H1 (cell line): Measurements from ENCODE around the gene EIF4E2.

Experiments
- CTCF ChIP-seq, 3 experiments: IDR thresholded peaks; 1 replicate in 2 of 3; 2 replicates in 1 of 3; pipeline versions ENCODE4 v1.5.1 to v1.6.1; 2011; ENCODE audit warnings: low read length in 3 of 3, mild to moderate bottlenecking in 3 of 3, inconsistent platforms in 2 of 3, low read depth in 1 of 3, moderate library complexity in 1 of 3; ENCODE audit not compliant: insufficient read depth in 1 of 3; ENCODE audit errors: control extremely low read depth in 1 of 3
- EZH2 ChIP-seq: fragments of 200-600 bp; sonication (generic); IDR thresholded peaks from 2 replicates; pipeline ENCODE4 v1.7.1; 2012; ENCODE audit warnings: low read depth, mild to moderate bottlenecking, moderate library complexity, low read length, inconsistent platforms; ENCODE audit not compliant: severe bottlenecking
- JUN ChIP-seq: IDR thresholded peaks from 2 replicates; pipeline ENCODE4 v1.6.1; 2011; ENCODE audit warnings: low read depth, mild to moderate bottlenecking, improper control_type of control experiment, low read length
- POLR2A ChIP-seq, 2 experiments: IDR thresholded peaks; 1 replicate in 1 of 2; 2 replicates in 1 of 2; pipeline ENCODE4 v1.6.1; 2011; ENCODE audit warnings: low read depth in 2 of 2, low read length in 2 of 2, mild to moderate bottlenecking in 2 of 2; ENCODE audit errors: control extremely low read depth in 1 of 2
- RNF2 ChIP-seq: fragments of 200-900, 300-1000 bp; sonication (generic); IDR thresholded peaks from 2 replicates; pipeline ENCODE4 v1.7.1; 2016; ENCODE audit warnings: borderline replicate concordance, low read depth, mild to moderate bottlenecking, antibody characterized with exemption, low read length; ENCODE audit not compliant: poor library complexity, severe bottlenecking; ENCODE audit errors: missing control alignments
- SP1 ChIP-seq: IDR thresholded peaks from 2 replicates; pipeline ENCODE4 v1.6.1; 2011; ENCODE audit warnings: low read depth, low read length
- TAF1 ChIP-seq: IDR thresholded peaks from 2 replicates; pipeline ENCODE4 v1.6.1; 2011; ENCODE audit warnings: mild to moderate bottlenecking, low read depth, low read length
- TBP ChIP-seq: IDR thresholded peaks from 2 replicates; pipeline ENCODE4 v1.6.1; 2011; ENCODE audit warnings: low read depth, low read length, improper control_type of control experiment
- TF ChIP-seq, protein P1 (sequence below): IDR thresholded peaks from 2 replicates; pipeline ENCODE4 v1.6.1; 2011; ENCODE audit warnings: low read length, improper control_type of control experiment

- no peak for TF ChIP-seq RNF2
- TF ChIP-seq SP1, result no peak
- TF ChIP-seq TAF1, result no peak
- TF ChIP-seq, protein P1, sequence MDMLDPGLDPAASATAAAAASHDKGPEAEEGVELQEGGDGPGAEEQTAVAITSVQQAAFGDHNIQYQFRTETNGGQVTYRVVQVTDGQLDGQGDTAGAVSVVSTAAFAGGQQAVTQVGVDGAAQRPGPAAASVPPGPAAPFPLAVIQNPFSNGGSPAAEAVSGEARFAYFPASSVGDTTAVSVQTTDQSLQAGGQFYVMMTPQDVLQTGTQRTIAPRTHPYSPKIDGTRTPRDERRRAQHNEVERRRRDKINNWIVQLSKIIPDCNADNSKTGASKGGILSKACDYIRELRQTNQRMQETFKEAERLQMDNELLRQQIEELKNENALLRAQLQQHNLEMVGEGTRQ, result no peak
- no peak for TF ChIP-seq EZH2
- no peak for TF ChIP-seq CTCF (IDR thresholded peaks at IDR 0.05; ENCODE audit: control extremely low read depth in 1 of 3, insufficient read depth in 1 of 3, low read depth in 1 of 3, low read length in 3 of 3)
- no peak for TF ChIP-seq TBP
- TF ChIP-seq POLR2A (IDR thresholded peaks at IDR 0.05; ENCODE audit: control extremely low read depth in 1 of 2, low read depth in 2 of 2, low read length in 2 of 2), result no peak
- TF ChIP-seq JUN, result no peak
Measured at GRCh38 chr2:232587512-232587911, 37.0 kb downstream of the EIF4E2 start.
